ENCODE measurements around the gene RBP3. TPM values are rescaled to one million over a fixed set of nuclear protein-coding genes. Genes with fewer than 3 reads are reported as not detected.

Gene RBP3
- total RNA-seq, 2 experiments from 2014 or later: not detected

DNA sequence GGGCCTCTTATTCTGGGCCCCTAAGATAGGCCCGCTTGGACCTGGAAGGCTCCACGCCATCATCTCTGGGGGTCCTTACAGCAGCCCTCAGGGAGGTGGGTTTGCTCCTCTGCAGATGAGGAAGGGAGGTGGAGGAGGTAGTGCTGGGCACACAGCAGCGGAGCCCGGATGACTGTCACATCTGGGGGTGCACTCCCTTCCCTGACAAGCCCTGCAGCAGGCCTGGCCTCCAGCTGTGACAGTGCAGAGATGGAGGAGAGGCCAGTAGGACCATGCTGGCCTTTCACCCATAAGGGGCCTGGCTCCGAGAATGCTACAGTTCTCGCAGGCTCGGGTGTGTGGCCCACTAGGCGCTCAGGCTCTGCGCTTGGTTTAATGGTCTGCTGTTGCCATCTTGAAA lies 16.7 kb upstream of the RBP3 start:
- Mint-ChIP-seq H3K4me1 (ENCODE audit: low read depth) (no peaks in the 10 kb centered on the region), H3K27ac (no peak overlapping the region), H3K9me3 (ENCODE audit: insufficient read depth) (no peaks in the 10 kb centered on the region), H3K27me3 (ENCODE audit: low read depth) (peaks cover 2% of the 10 kb centered on the region), H3K4me3 (no peak overlapping the region), H3K36me3 (ENCODE audit: low read depth) (no peaks in the 10 kb centered on the region)
- no peak for ATAC-seq
- DNase-seq: no peak
- CTCF ChIA-PET: no interaction called here
- POLR2A ChIA-PET: no interaction called here

- no peak overlapping the region for H3K4me3 Mint-ChIP-seq
- no peaks in the 10 kb centered on the region for H3K9me3 Mint-ChIP-seq (ENCODE audit: insufficient read depth)
- DNase-seq (no peak), ATAC-seq (no peak)
- ChIA-PET CTCF (interaction anchor here (1.2 kb wide), 1 partner anchor 285 kb away, joined by 3 read pairs; no protein-coding TSS in a partner anchor), POLR2A (no interaction called here)
- no peaks in the 10 kb centered on the region for H3K4me1 Mint-ChIP-seq (ENCODE audit: low read depth)
- H3K36me3 Mint-ChIP-seq (ENCODE audit: low read depth): no peaks in the 10 kb centered on the region
- peaks cover 2% of the 10 kb centered on the region for H3K27me3 Mint-ChIP-seq (ENCODE audit: low read depth)
- no peak overlapping the region for H3K27ac Mint-ChIP-seq
Observed at GRCh38 chr10:47331954-47332353, 16.2 kb upstream of the RBP3 start.

DNA sequence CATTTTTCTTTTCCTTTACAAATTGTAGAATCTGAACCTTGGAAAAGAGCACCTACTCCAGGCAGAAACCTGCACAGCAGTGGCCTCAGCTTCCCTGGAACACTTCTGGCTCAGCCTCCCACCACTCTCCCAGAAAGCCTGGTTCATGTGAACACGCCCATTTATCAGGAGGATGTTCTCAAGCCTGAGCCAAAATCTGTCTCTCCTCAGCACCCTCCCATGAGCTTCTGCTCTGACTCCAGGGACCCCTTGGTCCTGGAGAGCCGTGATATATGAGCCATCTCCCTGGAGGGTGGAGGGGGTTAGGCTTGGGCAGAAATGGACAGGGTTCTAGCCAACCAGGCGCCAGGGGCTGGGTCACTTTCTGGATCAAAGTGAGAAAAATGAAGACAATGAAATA lies 15.8 kb upstream of the RBP3 start:
- ChIA-PET CTCF (interaction anchor here (1.2 kb wide), 1 partner anchor 285 kb away, joined by 3 read pairs; no protein-coding TSS in a partner anchor), POLR2A (no interaction called here)
- ATAC-seq: no peak

DNA sequence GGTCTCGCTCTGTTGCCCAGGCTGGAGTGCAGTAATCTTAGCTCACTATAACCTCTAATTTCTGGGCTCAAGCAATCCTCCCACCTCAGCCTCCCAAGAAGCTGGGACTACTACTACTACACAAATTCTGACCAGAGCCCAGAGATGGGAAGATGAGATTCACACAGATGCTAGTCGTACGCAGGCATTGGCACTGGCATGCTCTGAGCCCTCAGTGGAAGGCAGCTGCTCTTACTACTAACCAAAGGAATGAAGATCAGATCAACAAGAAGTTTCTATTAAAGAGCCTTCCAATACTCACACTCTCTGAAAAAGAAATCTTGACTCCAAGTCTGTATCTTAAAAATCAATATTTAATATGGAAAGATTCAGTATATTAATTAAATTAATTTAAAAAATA lies 15.2 kb upstream of the RBP3 start:
- no peak overlapping the region for H3K4me3 Mint-ChIP-seq
- CTCF ChIA-PET: interaction anchor here (1.2 kb wide), 1 partner anchor 286 kb away, joined by 3 read pairs; no protein-coding TSS in a partner anchor
- no peaks in the 10 kb centered on the region for H3K4me1 Mint-ChIP-seq (ENCODE audit: low read depth)
- POLR2A ChIA-PET: no interaction called here
- no peak overlapping the region for H3K27ac Mint-ChIP-seq
- no peak for ATAC-seq
- peaks cover 2% of the 10 kb centered on the region for H3K27me3 Mint-ChIP-seq (ENCODE audit: low read depth)
- no peaks in the 10 kb centered on the region for H3K36me3 Mint-ChIP-seq (ENCODE audit: low read depth)
- DNase-seq: no peak
- H3K9me3 Mint-ChIP-seq (ENCODE audit: insufficient read depth): no peaks in the 10 kb centered on the region

More for the DNA sequence above, 15.8 kb upstream of the RBP3 start:
- Mint-ChIP-seq H3K27me3 (ENCODE audit: low read depth) (peaks cover 2% of the 10 kb centered on the region), H3K4me3 (no peak overlapping the region), H3K36me3 (ENCODE audit: low read depth) (no peaks in the 10 kb centered on the region), H3K4me1 (ENCODE audit: low read depth) (no peaks in the 10 kb centered on the region), H3K27ac (no peak overlapping the region), H3K9me3 (ENCODE audit: insufficient read depth) (no peaks in the 10 kb centered on the region)
- DNase-seq: no peak

GRCh38 chr10:47333532-47333931 lies 14.6 kb upstream of the RBP3 start:
- Mint-ChIP-seq H3K9me3 (ENCODE audit: insufficient read depth) (no peaks in the 10 kb centered on the region), H3K4me3 (no peak overlapping the region), H3K27me3 (ENCODE audit: low read depth) (peaks cover 2% of the 10 kb centered on the region), H3K4me1 (ENCODE audit: low read depth) (no peaks in the 10 kb centered on the region), H3K36me3 (ENCODE audit: low read depth) (no peaks in the 10 kb centered on the region), H3K27ac (no peak overlapping the region)
- ChIA-PET CTCF (no interaction called here), POLR2A (no interaction called here)
- no peak for ATAC-seq
- no peak for DNase-seq

GRCh38 chr10:47334466-47335295 lies 13.5 kb upstream of the RBP3 start:
- ChIA-PET CTCF (no interaction called here), POLR2A (no interaction called here)
- Mint-ChIP-seq H3K27ac (no peak overlapping the region), H3K36me3 (ENCODE audit: low read depth) (no peaks in the 10 kb centered on the region), H3K4me1 (ENCODE audit: low read depth) (no peaks in the 10 kb centered on the region), H3K9me3 (ENCODE audit: insufficient read depth) (no peaks in the 10 kb centered on the region), H3K4me3 (no peak overlapping the region), H3K27me3 (ENCODE audit: low read depth) (peaks cover 2% of the 10 kb centered on the region)
- ATAC-seq: no peak
- DNase-seq: no peak

DNA sequence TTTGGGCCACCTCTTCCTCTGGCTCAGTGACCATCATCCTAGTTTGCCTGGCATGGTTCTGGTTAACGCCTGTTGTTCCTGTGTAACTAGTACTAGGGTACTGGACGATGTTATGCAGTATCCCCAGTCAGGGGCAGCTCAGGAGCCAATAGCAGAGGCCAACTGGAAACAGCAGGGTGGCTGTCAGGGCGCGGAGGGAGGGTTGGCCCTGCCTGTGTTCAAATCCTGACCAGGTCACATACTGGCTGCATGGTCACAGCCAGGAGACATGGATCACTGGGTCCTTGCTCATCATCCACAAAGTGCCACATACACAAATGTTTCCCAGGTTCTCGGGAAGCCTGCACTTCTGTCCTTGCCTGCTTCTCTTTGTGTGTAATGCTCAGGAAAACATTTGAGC lies 12.3 kb upstream of the RBP3 start:
- DNase-seq (no peak), ATAC-seq (no peak)
- Mint-ChIP-seq H3K4me3 (no peak overlapping the region), H3K9me3 (ENCODE audit: insufficient read depth) (no peaks in the 10 kb centered on the region), H3K36me3 (ENCODE audit: low read depth) (no peaks in the 10 kb centered on the region), H3K27ac (no peak overlapping the region), H3K4me1 (ENCODE audit: low read depth) (no peaks in the 10 kb centered on the region), H3K27me3 (ENCODE audit: low read depth) (peaks cover 2% of the 10 kb centered on the region)
- POLR2A ChIA-PET: no interaction called here
- CTCF ChIA-PET: no interaction called here

DNA sequence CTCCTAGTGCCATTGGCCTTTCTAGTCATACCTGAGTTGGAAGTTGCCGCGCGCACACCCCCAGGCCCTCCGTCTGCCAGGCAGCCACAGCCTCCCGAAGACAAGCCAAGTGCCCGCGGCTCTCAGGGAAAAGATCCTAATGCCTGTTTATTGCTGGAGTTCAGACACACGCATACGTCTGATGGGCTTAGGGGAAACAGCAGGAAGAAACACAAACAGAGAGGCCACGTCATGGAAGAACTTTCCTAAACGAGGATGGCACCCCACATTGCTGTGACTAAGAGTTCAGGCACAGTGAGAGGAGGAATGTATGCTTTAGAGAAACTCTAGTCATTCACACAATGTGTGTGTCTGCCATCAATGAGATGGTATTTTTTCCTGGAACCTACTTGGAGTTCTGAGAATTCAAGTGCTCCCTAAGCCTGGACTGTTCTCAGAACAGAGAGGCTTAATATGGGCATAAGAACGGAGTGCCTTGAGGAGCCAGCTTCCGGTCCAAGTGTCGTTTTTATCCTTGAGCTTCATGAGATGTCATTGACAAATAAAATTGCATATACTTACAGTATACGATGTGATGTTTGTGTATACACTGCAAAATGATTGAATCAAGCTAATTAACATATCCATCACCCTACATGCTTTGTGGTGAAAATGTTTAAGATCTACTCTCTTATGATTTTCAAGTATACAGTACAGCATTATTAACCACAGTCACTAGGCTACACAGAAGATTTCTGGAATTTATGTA lies 11.6 kb upstream of the RBP3 start:
- H3K27ac Mint-ChIP-seq: no peak overlapping the region
- CTCF ChIA-PET: interaction anchor here (0.7 to 1.3 kb wide), 2 partner anchors 311 to 312 kb away, joined by 3 to 5 read pairs; no protein-coding TSS in a partner anchor
- no peaks in the 10 kb centered on the region for H3K9me3 Mint-ChIP-seq (ENCODE audit: insufficient read depth)
- DNase-seq (no peak), ATAC-seq (no peak)
- H3K4me3 Mint-ChIP-seq: no peak overlapping the region
- POLR2A ChIA-PET: no interaction called here
- H3K4me1 Mint-ChIP-seq (ENCODE audit: low read depth): no peaks in the 10 kb centered on the region
- peaks cover 2% of the 10 kb centered on the region for H3K27me3 Mint-ChIP-seq (ENCODE audit: low read depth)
- no peaks in the 10 kb centered on the region for H3K36me3 Mint-ChIP-seq (ENCODE audit: low read depth)

- Mint-ChIP-seq H3K4me3 (no peak overlapping the region), H3K9me3 (ENCODE audit: insufficient read depth) (no peaks in the 10 kb centered on the region), H3K4me1 (ENCODE audit: low read depth) (no peaks in the 10 kb centered on the region), H3K27me3 (ENCODE audit: low read depth) (peaks cover 2% of the 10 kb centered on the region), H3K27ac (no peak overlapping the region), H3K36me3 (ENCODE audit: low read depth) (no peaks in the 10 kb centered on the region)
- no peak for DNase-seq
- ChIA-PET CTCF (interaction anchor here (0.7 to 1.3 kb wide), 2 partner anchors 311 to 313 kb away, joined by 3 to 5 read pairs; no protein-coding TSS in a partner anchor), POLR2A (no interaction called here)
- no peak for ATAC-seq
Observed at GRCh38 chr10:47337310-47337709, 10.9 kb upstream of the RBP3 start.

DNA sequence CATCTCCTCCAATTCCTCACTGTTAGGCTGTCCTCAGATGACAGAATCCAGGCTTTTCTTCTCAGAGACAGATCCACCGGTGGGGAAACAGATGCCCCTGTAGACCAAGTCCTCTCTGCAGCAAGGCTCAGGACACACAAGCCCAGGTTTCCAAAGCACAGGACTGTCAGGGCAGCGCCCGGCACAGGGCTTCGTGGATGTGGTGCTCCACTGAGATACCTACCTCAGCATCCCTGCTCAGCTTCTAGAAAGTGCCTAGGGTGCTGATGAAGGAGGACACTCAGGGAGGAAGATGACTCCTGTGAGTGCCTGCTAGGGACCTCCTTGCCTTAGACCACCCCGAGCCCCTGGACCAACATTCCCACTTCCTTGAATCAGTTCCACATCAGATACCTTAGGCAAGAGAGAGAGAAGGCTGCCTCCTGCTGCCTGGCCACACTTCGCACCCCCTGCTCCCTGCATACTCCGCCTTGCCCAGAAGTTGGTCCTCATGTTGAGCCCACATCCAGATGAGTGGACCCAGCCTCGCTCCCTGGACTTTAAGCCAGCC lies 8.9 kb upstream of the RBP3 start:
- POLR2A ChIA-PET: no interaction called here
- no peak overlapping the region for H3K4me3 Mint-ChIP-seq
- H3K27me3 Mint-ChIP-seq (ENCODE audit: low read depth): no peaks in the 10 kb centered on the region
- DNase-seq: no peak
- no peak overlapping the region for H3K27ac Mint-ChIP-seq
- CTCF ChIA-PET: interaction anchor here (1.0 to 2.4 kb wide), 4 partner anchors 26 to 315 kb away, joined by 3 to 14 read pairs (median 9); no protein-coding TSS in a partner anchor
- H3K36me3 Mint-ChIP-seq (ENCODE audit: low read depth): no peaks in the 10 kb centered on the region
- no peaks in the 10 kb centered on the region for H3K9me3 Mint-ChIP-seq (ENCODE audit: insufficient read depth)
- no peaks in the 10 kb centered on the region for H3K4me1 Mint-ChIP-seq (ENCODE audit: low read depth)
- ATAC-seq: no peak

DNA sequence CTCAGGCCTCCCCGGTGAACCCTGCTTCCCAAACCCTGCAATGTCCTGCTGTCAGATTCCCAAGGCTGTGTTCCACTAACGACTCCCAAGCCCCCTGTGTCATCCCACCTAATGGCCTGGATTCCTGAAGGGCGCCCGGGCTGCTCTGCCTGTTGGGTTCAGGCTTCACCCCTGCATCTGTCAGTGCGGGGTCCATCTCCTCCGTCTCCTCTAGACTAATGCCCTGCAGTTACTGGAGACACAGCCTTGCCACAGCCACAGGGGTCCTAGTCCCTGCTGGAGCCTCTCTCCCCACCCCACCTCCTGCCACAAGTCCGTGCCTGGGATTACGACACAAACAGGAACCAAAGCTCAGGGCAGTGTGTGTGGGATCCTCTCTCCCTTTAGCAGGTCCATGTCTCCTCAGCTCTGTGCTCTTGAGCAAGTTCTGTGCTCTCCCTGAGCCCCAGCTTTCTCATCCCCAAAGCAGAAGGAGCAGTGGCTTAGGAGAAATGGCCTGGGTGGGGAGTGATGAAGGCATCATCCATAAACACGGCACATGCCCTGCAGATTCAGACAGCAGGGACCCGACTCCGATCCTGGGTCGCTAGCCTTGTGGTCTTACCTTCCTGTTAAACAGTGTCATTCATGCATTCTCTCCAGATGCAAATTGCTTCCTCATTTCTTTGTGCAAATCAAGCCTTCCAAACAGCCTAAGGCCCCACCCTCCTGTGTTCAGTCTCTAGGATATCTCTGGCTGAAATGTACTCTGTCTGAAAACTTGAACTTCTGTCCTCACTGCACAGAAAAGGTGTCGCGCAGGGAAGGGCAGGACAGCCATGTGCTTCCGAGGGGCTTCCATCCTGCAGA lies 8.2 kb upstream of the RBP3 start:
- Mint-ChIP-seq H3K36me3 (ENCODE audit: low read depth) (no peaks in the 10 kb centered on the region), H3K27ac (no peak overlapping the region), H3K9me3 (ENCODE audit: insufficient read depth) (no peaks in the 10 kb centered on the region), H3K27me3 (ENCODE audit: low read depth) (no peaks in the 10 kb centered on the region), H3K4me3 (no peak overlapping the region), H3K4me1 (ENCODE audit: low read depth) (no peaks in the 10 kb centered on the region)
- POLR2A ChIA-PET: no interaction called here
- no peak for DNase-seq
- no peak for ATAC-seq
- CTCF ChIA-PET: interaction anchor here (0.8 to 2.4 kb wide), 11 partner anchors 13 to 338 kb away, joined by 3 to 14 read pairs (median 5); partner anchors contain the start of gene ZNF488
